B cell (primary cell): Measurements from ENCODE around the gene PEX11G.

Source experiments
- CTCF ChIP-seq: fragments of 200-600 bp; IDR thresholded peaks from one replicate; pipeline ENCODE4 v1.8.0; 2022; ENCODE audit warnings: antibody characterized with exemption, mild to moderate bottlenecking
- EZH2 ChIP-seq: IDR thresholded peaks from 2 replicates; pipeline ENCODE4 v1.6.1; 2012; ENCODE audit warnings: borderline replicate concordance, low read depth, mild to moderate bottlenecking, moderate library complexity, low read length; ENCODE audit not compliant: insufficient read depth, poor library complexity, severe bottlenecking

GRCh38 chr19:7450243-7451223 is 38.3 kb downstream of the PEX11G start:
- TF ChIP-seq CTCF (no peak), EZH2 (no peak)
